HG03280 (cell line): ENCODE data around the gene PDE4D.

Experiments used
- ATAC-seq: cut with Tn5 transposase; IDR thresholded peaks from one replicate; pipeline ENCODE4 v1.9.1; 2021; ENCODE audit warnings: mild to moderate bottlenecking, moderate library complexity; ENCODE audit not compliant: unreplicated experiment

Gene PDE4D

DNA sequence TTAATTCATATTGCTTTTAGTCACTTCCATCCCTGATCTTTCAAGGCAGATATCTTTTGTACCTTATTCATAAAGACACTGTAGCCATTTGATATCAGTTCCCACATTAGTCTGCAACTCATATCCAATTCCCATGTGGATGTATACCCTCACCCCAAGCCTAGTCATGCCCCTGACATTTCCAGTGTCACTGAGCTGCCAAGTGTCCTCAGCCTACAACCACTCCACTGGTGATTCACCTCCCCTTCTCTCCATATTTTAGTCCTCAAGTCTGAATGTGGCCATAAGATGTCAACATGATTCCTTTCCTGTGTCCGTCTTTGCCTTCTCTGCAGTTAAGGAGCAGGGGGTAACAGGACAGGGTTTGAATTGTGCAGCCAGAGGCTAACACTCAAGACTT is 963.8 kb downstream of the PDE4D start:
- ATAC-seq = no peak

DNA sequence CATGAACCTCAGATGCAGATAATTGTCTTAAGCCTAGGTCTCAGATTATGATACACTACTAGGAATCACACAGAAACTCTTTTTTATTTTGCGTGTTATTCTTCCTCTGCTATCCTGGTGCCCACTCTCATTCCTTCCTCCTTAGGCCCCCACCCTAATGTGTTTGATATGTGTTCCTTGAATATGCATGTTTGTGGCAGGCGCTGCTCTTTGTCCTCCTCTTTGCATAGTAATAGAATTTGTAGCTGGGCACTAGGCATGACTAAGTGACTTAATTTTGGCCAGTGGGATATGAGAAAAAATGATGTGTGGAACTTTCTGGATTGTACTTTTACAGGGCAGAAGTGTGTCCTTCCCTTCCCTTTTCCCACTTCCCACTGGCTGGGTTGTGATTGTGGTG is 965.6 kb downstream of the PDE4D start:
- no peak for ATAC-seq

DNA sequence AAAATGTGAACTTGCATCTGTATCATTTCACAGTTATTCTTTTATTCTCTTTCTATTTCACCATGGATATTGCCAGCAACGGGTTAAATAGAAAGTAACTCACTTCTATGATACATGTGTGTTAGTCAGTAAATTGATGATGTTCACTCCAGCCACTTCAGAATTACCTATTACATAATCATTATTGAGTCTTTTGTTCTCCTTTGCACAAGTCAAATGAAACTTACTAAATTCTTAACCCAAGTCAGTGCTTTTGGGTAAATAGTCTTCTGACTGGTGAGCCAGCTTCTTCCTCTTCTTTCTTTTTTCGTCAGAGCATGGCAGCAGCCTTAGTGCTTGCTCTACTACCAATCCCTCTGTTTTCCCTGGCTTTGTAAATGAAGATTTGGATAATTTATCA is 966.3 kb downstream of the PDE4D start:
- no peak for ATAC-seq

DNA sequence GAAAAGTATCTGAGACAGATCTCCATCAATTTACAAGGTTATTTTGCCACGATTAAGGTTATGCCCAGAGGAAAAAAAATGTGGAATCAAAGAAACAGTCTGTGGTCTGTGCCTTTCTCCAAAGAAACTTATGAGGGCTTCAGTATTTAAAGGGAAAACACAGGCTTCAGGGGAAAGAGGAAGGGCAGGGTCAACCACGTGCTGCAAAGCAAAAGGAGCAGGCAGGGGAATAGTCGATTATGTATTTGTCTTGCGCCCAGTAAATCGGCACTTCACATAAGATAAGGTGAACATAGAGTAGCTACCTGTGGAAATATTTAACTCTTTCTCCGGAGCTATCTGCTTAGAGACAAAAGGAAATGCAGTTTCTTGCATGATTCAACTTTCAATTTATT is 967.0 kb downstream of the PDE4D start:
- ATAC-seq = no peak

DNA sequence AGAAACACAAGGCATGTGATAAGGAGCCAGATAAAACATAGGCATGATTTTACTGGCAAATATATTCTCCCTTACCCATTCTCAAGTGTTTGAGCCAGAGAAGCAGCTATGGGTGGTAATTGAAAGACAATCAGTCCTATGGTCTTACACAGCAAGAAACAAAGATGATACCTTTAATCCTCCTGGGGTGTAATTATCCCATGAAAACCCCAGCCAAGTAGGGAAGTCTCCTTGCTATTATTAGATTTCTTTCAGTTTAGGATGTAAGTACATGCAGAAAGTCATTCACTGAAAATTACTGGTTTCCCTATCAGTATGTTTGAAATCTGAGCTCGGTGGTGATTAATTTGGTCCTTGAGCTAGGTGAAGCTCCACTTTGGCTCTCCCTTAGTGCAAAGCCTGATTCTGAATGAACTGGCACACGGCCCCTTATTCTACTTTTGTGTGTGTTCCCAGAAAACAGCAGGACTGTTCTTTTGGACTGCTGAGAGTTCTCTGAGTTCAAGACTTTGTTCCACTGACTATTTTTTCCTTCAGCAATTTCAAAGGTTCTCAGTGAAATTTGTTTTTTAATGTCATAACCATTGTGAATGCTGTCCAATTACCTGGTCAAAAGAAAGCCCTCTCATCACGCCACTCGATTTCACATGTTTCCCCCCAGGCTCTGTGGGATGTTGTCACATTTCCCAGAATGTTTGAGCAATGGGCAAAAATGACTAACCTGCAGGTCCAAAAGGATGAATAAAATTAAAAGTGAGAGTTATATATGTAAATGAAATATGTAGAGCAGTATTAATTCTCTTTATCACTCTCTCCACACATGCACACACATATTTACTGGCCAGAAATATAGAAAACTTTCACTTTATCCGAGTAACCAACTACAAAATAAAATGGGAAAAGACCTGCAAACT is 967.6 kb downstream of the PDE4D start:
- ATAC-seq = no peak

DNA sequence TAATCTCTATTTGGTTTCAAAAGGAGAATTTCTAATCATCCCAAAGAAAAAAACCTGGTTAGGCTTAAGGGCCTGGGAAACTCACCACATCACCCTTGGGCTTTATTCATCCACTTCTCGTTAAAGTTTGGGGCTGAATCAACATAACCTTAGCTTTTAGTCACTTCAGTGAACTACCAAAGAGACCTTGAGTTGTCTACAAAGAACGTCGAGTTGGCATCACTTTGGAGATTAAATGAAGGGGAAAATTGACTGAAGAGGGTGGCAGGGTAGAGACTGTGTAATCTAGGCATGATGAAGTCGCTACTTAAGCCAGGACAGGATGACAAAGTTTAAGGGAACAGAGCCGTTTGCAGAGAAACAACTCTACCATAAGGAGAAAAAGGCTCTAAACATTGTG is 969.2 kb downstream of the PDE4D start:
- ATAC-seq = no peak

DNA sequence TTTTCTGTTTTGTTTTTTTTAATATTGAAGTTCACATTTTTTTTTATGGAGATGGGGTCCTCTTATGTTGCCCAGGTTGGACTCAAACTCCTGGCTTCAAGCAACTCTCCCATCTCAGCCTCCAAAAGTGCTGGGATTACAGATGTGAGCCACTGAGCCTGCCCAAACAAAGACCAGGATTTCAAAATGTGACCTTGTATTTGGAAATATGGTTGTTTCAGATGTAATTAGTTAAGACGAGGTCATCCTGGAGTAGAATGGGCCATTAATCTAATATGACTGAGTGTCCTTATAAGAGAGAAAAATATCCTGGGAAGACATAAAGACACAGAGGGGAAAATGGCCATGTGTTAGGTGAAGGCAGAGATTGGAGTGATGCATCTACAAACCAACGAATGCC is 970.2 kb downstream of the PDE4D start:
- no peak for ATAC-seq

DNA sequence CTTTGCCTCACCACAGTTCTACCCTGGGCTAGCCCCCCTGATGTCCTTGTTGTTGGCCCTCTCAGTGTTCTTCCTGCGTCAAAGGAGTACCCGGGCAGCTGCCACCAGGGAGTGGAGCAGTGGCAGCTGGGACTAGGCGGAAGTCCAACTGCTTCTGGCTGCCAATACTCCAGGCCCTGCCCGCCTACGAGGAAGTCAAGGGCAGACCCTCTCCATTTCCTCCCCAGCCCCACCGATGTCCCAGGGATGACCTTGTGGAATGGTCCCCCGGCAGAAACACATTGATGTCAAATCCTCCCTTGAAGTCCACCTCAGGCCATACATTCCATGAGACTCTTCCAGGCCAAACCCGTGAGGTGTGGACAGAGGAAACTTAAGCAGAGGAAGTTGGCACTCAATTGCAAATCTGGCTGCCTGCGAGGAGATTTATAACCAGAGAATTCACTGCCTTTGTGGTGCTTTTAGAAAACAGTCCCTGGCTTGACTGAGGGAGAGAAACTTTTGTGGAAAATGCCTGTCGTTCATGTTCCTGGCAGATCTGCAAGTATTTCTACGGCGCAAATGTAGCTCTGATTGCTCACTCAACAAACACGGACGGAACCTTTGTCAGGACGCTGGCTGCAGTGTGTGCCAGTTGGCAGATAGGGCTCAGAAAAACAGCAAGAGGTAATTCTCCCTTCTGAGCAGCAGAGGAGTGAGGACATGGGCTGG is 970.9 kb downstream of the PDE4D start:
- no peak for ATAC-seq

DNA sequence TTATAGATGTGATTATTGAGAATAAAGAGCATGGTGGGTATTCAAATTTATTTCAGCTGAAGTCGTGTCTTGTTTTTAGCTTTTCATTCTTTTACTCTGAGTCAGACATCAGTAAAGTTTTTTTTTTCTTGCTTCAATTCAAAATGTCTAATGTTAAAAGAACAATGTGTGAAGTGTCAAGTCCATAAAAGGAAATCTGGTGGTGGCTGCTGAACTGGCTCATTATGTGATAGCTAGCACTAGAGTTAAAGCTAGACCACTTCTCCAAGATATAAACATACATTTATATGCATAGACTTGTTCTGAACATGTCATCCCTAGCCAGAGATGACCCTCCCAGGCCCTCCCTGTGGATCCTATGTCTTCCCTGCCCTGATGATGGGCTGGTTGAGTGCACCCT is 972.4 kb downstream of the PDE4D start:
- ATAC-seq = no peak

DNA sequence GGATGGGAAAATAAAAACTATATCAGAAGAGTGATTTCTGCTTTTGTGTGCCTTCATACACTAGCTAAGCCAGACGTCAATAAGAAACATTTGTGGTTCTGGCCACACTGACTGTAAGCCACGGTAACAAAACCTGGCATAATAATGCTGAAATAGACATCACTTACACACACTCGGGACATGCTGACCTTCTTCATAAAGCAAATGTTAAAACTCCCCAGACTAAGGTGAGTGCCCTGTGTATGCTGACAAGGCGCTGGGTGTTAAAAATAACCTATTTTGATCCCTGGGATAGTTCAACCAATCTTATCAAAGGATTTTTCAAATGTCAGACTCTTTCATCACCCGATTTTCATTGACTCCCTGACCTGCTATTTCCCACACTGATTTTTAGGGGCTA is 973.7 kb downstream of the PDE4D start:
- ATAC-seq = no peak
